ENCODE data around the gene CENPV. TPM values are rescaled to one million over a fixed set of nuclear protein-coding genes. Genes with fewer than 3 reads are reported as not detected.

The CENPV gene
- total RNA-seq, 3 donors from 2014 or later = 4.3 to 25.9 (median 13.5) TPM

DNA sequence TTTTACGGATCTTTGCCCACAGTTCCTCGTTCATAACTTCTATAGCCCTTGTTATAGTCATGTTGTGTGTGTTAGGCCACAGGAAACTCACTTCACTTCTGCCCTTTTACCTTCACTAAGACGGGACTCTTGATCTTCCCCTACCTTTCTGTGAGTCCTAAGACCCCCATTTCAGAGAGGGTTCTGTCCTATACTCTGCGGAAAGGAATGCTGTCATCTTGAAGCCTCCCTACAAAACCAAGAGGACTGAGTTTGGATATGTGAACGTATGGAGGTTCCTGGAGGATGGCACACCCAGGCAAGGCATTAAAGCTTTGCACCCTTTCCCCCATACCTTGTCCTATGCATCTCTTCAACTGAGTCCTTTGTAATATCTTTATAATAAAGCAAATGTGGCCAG is 31.3 kb upstream of the CENPV start:
- H3K27ac ChIP-seq = no peak overlapping the region

DNA sequence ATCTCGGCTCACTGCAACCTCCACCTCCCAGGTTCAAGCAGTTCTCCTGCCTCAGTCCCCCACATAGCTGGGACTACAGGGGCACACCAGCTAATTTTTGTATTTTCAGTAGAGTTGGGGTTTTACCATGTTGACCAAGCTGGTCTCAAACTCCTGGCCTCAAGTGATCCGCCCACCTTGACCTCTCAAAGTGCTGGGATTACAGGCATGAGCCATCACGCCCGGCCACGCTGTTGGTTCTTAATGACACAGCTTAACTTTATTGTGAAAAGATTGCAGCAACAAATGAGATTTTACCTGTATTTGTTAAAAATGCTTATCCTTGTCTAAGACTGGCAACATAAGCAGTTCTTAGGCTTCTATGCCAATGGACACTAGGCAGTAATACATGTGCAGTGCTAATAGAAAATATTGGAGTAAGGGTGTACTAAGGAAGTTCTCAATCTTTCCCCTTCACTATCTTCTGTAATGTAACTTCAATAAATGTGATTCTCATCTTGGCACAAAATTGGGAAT is 30.6 kb upstream of the CENPV start:
- peak overlapping the region in 1 of 2 donors; percentile 29 for H3K27ac ChIP-seq
- no peaks in the 10 kb centered on the region for H3K27me3 ChIP-seq
- no peaks in the 10 kb centered on the region for H3K9me3 ChIP-seq
- intact Hi-C loops (cut with DNase I; ENCODE audit: low total_unique reads) = loop anchor here (2.0 kb wide), 1 partner anchor 69 kb away; no protein-coding TSS in a partner anchor
- H3K4me3 ChIP-seq = peak overlapping the region in 1 of 3 donors; percentile 69
- no peak for TF ChIP-seq POLR2A (IDR thresholded peaks at IDR 0.05)
- TF ChIP-seq POLR2AphosphoS5 (IDR thresholded peaks at IDR 0.05) = no peak
- no peak for TF ChIP-seq CTCF (IDR thresholded peaks at IDR 0.05)
- peaks cover 0 to 18% of the 10 kb centered on the region in 2 donors for H3K4me1 ChIP-seq
- DNase-seq (ENCODE audit: low spot score in 2 of 2) = no peak
- no peaks in the 10 kb centered on the region for H3K36me3 ChIP-seq

More for the DNA sequence above, 31.3 kb upstream of the CENPV start:
- no peak overlapping the region for H3K4me3 ChIP-seq
- intact Hi-C loops (cut with DNase I; ENCODE audit: low total_unique reads) = loop anchor here (2.0 kb wide), 1 partner anchor 68 kb away; no protein-coding TSS in a partner anchor
- H3K4me1 ChIP-seq = peaks cover 0 to 18% of the 10 kb centered on the region in 2 donors
- no peak for DNase-seq (ENCODE audit: low spot score in 2 of 2)
- no peaks in the 10 kb centered on the region for H3K36me3 ChIP-seq
- H3K27me3 ChIP-seq = no peaks in the 10 kb centered on the region
- H3K9me3 ChIP-seq = no peaks in the 10 kb centered on the region
- no peak for TF ChIP-seq CTCF (IDR thresholded peaks at IDR 0.05)
- no peak for TF ChIP-seq POLR2AphosphoS5 (IDR thresholded peaks at IDR 0.05)
- no peak for TF ChIP-seq POLR2A (IDR thresholded peaks at IDR 0.05)

DNA sequence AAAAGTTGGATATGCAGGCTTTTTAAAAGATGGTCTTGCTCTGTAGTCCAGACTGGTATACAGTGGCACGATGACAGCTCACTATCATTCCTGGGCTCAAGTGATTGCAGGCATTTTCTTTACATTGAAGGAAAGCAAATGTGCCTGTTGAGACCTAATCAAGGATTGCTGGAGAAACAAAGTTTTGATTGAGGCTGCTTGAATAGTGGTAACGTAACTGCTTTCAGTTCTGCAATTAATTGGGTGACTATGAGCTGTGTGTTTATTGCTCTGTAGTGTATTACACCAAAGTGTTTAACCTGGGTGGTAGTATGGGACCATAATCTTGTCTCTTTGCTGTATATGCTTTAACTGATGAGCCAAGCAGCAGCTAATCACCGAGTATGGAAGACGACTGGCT is 29.9 kb upstream of the CENPV start:
- peak overlapping the region in 1 of 2 donors; percentile 29 for H3K27ac ChIP-seq
- no peak for DNase-seq (ENCODE audit: low spot score in 2 of 2)
- peak overlapping the region in 1 of 3 donors; percentile 69 for H3K4me3 ChIP-seq
- peaks cover 0 to 18% of the 10 kb centered on the region in 2 donors for H3K4me1 ChIP-seq
- no peaks in the 10 kb centered on the region for H3K9me3 ChIP-seq
- no peaks in the 10 kb centered on the region for H3K36me3 ChIP-seq
- H3K27me3 ChIP-seq = no peaks in the 10 kb centered on the region
- intact Hi-C loops (cut with DNase I; ENCODE audit: low total_unique reads) = no loop called here
- TF ChIP-seq POLR2AphosphoS5 (IDR thresholded peaks at IDR 0.05) (no peak), POLR2A (IDR thresholded peaks at IDR 0.05) (no peak), CTCF (IDR thresholded peaks at IDR 0.05) (no peak)

DNA sequence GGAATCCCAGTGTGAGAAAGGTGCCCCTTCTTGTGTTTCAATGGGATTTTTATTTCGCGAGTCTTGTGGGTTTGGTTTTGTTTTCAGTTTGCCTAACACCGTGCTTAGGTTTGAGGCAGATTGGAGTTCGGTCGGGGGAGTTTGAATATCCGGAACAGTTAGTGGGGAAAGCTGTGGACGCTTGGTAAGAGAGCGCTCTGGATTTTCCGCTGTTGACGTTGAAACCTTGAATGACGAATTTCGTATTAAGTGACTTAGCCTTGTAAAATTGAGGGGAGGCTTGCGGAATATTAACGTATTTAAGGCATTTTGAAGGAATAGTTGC is 28.2 kb upstream of the CENPV start:
- DNase-seq (ENCODE audit: low spot score in 2 of 2) = no peak
- Histone ChIP-seq H3K27me3 (no peaks in the 10 kb centered on the region), H3K4me1 (peaks cover 0 to 18% of the 10 kb centered on the region in 2 donors), H3K4me3 (peak overlapping the region; percentile 63 to 76 (median 69)), H3K27ac (peak overlapping the region; percentile 89 to 96), H3K9me3 (no peaks in the 10 kb centered on the region), H3K36me3 (no peaks in the 10 kb centered on the region)
- intact Hi-C loops (cut with DNase I; ENCODE audit: low total_unique reads) = no loop called here
- TF ChIP-seq CTCF (IDR thresholded peaks at IDR 0.05) = no peak
- TF ChIP-seq POLR2AphosphoS5 (IDR thresholded peaks at IDR 0.05) = no peak
- no peak for TF ChIP-seq POLR2A (IDR thresholded peaks at IDR 0.05)

DNA sequence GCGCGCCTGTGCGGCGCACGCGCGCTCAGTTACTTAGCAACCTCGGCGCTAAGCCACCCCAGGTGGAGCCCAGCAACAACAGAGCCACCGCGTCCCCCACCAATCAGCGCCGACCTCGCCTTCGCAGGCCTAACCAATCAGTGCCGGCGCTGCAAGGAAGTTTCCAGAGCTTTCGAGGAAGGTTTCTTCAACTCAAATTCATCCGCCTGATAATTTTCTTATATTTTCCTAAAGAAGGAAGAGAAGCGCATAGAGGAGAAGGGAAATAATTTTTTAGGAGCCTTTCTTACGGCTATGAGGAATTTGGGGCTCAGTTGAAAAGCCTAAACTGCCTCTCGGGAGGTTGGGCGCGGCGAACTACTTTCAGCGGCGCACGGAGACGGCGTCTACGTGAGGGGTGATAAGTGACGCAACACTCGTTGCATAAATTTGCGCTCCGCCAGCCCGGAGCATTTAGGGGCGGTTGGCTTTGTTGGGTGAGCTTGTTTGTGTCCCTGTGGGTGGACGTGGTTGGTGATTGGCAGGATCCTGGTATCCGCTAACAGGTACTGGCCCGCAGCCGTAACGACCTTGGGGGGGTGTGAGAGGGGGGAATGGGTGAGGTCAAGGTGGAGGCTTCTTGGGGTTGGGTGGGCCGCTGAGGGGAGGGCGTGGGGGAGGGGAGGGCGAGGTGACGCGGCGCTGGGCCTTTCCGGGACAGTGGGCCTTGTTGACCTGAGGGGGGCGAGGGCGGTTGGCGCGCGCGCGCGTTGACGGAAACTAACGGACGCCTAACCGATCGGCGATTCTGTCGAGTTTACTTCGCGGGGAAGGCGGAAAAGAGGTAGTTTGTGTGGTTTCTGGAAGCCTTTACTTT is 27.6 kb upstream of the CENPV start, which contains the start of gene UBB:
Gene UBB (plus strand): TSS at position 452 of the 856 bp plus-strand sequence. CDS start 817 bp downstream, outside the sequence.
- Histone ChIP-seq H3K4me1 (peaks cover 0 to 18% of the 10 kb centered on the region in 2 donors), H3K4me3 (peak within 1 kb of the TSS; percentile 63 to 76 (median 69)), H3K9me3 (no peaks in the 10 kb centered on the region), H3K27me3 (no peaks in the 10 kb centered on the region), H3K27ac (peak within 1 kb of the TSS; percentile 89 to 96), H3K36me3 (no peaks in the 10 kb centered on the region)
- TF ChIP-seq CTCF (IDR thresholded peaks at IDR 0.05) (peak in 1 of 3 donors; percentile 17), POLR2AphosphoS5 (IDR thresholded peaks at IDR 0.05) (peak; percentile 99 to 100 (median 100)), POLR2A (IDR thresholded peaks at IDR 0.05) (peak; percentile 96)
- intact Hi-C loops (cut with DNase I; ENCODE audit: low total_unique reads) = no loop called here
- peak; percentile 97 for DNase-seq (ENCODE audit: low spot score in 2 of 2)

Measured in breast epithelium (tissue), 4 donors.